Endometrial microvascular endothelial cells (primary cell): ENCODE results near the gene TBCE. TPM values are rescaled to one million over a fixed set of nuclear protein-coding genes. Genes with fewer than 3 reads are reported as not detected.

Experiments used
- in situ Hi-C: cut with HindIII; loops from 2 replicates; pipeline ENCODE4 v1.10.0; 2017; ENCODE audit warnings: low sequenced_read_pairs, low pct_unique_long_range_greater_than_20kb; ENCODE audit errors: inconsistent ontology term
- total RNA-seq: library from RNA; depleted of rRNA; stranded (reverse); fragments of >200 nt; gene quantifications from one replicate; pipeline ENCODE4 v1.2.3, GENCODE V29; 2015; ENCODE audit errors: inconsistent ontology term

TBCE gene
- 50.9 TPM for total RNA-seq

GRCh38 chr1:235367000-235367908, at the start of gene TBCE:
TBCE (plus strand) TSS chr1:235367427; CDS start chr1:235380050, 12,623 bp downstream.
- in situ Hi-C loops = no loop called here

- in situ Hi-C loops = no loop called here
These were observed 48.0 kb upstream of the TBCE start for GRCh38 chr1:235319255-235319654.

DNA sequence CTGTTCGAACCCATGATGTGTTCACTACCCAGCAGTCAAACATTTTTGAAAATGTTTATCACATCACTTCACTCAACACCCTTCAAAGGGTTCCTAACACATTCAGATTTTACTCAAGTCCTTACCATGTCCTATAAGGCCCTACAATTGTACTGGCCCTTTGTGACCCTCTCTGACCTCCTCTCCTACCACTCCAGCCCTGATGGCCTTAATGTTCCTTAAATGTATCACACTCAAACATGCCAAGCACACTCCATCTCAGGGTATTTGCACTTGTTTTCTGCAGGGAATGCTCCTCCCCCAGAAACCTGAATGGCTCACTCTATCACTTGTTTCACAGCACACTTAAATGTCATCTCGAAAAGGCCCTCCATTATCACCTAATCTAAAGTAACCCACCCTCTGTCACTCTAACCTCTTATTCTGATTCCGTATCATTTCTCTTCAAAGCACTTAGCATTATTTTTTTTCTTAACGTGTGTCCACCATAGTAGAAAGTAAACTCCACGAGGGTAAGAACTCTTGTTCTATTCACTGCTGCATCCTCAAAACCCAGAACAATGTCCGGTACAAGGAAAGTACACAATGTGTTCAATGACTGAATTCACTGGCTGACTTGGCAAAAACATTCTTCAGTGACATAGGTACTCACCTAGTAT, 46.6 kb upstream of the TBCE start:
- in situ Hi-C loops = no loop called here

DNA sequence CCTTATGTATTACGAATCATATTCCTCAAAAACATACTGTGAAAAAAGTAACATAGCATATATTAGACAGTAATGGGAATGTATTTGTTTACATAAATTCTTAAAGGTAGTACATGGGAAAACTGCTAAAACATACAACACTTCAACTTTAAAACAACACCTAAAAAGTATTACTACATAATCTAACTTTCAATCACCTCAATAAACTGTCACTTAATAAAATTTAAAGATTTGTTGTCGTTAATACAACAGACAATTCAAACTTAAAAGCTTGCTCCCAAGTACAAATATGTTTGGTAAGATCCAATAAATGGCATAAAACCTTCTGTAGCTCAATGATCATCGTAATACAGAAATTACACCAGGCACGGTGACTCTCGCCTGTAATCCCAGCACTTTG, 42.9 kb upstream of the TBCE start:
- in situ Hi-C loops = no loop called here

DNA sequence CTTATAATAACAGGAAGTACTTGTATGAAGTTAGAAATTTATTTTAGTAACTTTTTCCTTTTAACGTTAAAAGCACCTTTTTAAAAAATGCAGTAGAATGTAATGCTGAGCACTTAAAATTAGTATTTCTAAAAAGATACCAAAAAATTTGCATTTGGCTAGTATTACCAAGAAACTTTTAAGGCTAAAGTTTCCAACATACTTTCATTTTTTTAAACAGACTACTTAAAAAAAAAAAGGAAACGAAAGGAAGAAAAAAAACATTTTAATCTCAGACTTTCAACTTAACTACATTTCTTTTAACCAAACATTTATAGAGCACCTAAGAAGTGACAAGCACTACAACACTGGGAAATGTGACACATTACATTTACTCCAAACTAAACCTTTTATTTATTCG, 42.1 kb upstream of the TBCE start:
- in situ Hi-C loops = no loop called here

DNA sequence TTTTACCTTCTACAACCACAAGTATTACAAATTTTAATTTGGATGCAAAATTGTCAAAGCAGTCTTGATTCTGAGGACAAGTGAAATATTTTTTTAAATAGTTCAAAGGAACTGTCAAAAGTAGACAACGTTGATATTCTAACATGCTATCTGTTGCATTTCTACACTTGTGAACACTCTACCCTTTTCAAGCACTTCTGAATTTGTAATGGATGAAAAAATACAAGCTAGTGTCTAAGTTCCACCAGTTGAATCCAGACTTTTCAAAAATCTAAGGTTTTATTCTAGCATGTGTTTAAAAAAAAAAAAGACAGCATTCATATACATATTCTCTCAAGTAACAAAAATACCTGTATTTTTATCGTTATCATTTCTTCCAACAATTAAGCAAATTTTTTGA, 41.4 kb upstream of the TBCE start:
- in situ Hi-C loops = no loop called here

- in situ Hi-C loops = no loop called here
These were observed 40.3 kb upstream of the TBCE start for GRCh38 chr1:235326719-235327558.

DNA sequence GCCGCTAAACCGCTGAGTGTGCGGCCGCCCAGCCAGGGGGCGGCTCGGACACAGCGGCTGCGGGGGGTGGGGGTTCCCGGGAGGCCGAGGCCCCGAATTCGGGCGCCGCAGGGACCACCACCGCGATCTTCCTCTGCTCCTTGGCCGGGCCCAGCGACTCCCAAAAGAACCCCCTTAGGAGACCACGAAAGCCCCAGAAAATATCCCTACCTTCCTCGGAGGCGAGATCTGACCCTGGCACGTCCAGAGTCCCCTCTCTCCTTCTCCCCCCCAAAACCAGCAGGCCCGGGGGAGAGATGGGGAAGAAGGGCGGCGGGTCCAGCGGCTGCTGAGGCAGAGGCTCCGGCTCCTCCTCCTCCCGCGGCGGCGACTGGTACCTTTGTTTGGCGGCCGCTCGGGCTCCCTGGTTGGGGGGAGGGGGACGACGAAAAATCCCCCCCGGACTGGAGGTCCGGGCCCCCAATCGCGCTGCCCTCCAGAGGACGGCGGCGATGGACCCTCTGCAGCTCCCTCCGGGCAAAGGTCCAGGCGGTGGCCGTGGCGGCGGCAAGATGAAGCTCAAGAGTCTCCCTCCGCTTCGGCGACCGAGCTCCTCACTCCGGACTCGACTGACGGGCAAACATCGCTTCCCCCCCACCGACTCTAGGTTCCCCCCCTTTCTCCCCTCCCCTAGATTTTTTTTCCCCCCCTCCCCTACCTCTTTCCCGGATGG, 39.5 kb upstream of the TBCE start, which contains the start of gene ARID4B:
Gene ARID4B, minus strand, starts transcription at position 621 of the 712 bp plus-strand sequence. CDS start 1,260 bp downstream, outside the sequence.
- in situ Hi-C loops = no loop called here

DNA sequence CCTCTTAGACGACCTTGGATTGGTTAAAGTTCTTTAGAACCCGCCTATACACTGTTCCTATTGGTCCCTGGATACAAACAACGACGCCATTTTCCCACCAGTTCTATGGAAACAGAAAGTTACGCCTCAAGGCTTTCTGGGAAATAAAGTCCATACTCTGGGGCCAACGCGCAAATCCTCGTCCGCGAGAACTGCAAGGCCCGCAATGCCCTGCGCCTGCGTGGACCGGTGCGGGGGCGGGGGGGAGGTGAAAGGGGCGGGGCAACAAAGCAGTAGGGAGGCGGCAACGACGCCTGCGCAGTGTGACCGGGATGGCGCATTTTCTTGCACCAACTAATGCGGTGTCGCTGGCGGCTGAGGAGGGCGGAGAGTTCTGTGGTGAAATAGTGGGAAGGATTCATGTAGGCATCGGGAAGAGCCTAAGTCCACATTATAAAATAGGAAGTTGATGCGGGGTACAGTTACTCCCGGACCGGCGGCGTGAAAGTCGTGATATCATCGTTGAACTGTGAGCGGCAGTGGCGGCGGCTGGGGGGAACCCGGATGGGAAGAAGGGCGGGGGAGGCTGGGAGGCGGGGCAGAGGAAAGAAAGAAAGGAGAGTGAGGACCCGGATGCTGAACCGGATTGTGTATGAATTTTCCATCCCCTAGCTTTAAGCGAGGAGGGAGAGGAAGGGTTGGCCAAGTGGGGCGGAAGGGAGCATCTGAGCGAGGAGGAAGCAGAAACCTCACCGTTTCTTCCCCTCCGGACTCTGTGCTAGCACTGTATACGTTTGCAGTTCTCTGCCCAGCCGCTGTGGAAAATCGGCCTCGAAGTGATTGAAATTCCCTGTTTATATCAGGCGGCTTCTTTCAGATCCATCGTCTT, 38.7 kb upstream of the TBCE start, which contains the start of gene GGPS1:
Gene GGPS1, plus strand, starts transcription at position 300 of the 868 bp plus-strand sequence. CDS start 6,695 bp downstream, outside the sequence.
- in situ Hi-C loops = no loop called here

DNA sequence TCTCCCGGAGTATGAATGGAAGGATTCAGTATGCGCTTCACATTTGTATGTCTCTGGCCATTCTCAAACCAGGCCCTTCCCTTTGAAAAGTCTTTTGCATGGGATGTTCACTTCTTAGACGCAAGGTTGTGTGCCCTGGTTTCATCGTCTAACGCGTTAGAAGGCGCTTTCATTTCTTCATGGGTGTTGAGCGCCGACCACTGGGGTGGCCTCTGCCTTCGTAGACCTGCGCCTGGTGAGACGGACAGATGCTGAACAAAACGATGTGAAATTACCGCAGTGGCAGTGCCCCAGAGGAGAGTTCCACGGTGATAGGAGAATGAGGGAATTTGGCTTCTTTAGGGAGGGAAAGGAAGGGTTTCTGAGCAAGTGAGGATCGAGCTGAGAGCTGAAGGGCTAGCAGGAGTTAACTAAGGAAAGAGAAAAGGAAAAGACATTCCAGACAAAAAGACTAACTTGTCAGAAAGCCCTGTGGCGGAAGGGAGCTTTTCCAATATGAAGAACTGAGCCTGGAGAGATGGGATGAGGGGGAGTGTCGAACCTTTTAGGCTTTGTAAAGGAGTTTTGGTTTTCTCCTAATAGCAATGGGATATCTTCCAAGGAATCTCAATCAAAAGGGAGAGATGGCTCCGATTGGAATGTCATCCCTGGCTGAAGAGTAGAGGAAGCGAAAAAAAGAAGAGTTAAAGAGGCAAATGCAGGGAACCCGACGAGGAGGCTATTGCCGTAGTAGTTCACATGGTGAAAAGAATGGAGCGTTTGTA, 37.9 kb upstream of the TBCE start:
- in situ Hi-C loops = no loop called here

- in situ Hi-C loops = no loop called here
These were observed 36.3 kb upstream of the TBCE start for GRCh38 chr1:235330918-235331285.

- in situ Hi-C loops = no loop called here
These were observed 35.8 kb upstream of the TBCE start for GRCh38 chr1:235331401-235331800.

GRCh38 chr1:235336903-235337302, 30.3 kb upstream of the TBCE start:
- in situ Hi-C loops = no loop called here

GRCh38 chr1:235339746-235340145, 27.5 kb upstream of the TBCE start:
- in situ Hi-C loops = no loop called here

DNA sequence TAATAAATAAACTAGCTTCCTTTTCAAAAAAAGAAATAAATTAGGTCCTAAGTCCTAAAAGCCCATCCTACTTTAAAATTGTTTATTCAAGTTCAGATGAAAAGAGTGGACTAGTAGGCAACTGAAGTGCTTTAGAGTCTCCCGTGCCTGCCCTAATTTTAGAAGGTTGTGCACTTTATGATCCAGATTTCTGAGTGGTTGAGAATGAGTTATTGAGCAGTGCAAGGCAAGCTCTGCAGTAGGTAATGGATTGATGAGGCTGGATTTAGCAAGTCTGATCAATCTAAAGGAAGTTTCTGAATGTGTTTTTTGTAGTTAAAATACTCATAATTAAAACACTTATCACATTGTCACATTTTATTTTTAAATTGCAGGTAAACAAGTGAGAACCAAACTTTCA, 25.9 kb upstream of the TBCE start:
- in situ Hi-C loops = no loop called here

GRCh38 chr1:235342039-235342438, 25.2 kb upstream of the TBCE start:
- in situ Hi-C loops = no loop called here

DNA sequence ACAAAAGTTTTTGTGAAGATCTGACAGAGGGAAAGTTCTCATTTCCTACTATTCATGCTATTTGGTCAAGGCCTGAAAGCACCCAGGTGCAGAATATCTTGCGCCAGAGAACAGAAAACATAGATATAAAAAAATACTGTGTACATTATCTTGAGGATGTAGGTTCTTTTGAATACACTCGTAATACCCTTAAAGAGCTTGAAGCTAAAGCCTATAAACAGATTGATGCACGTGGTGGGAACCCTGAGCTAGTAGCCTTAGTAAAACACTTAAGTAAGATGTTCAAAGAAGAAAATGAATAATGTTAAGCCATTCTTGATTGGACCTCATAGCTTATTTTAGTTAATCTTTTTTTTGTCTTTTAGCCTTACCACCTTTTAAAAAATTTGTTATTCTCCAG, 24.8 kb upstream of the TBCE start:
- in situ Hi-C loops = no loop called here
